WI38 (cell line): ENCODE results near the gene APIP.

Experiments
- H3K4me3 ChIP-seq: 2 replicates; pipeline ENCODE4 v1.5.1; 2011; ENCODE audit warnings: low read depth, mild to moderate bottlenecking, control low read depth, low read length
- TF ChIP-seq, protein P1 (sequence below): IDR thresholded peaks from 2 replicates; pipeline ENCODE4 v1.5.1; 2012; ENCODE audit warnings: low read depth, mild to moderate bottlenecking, control low read depth, low read length

The APIP gene

DNA sequence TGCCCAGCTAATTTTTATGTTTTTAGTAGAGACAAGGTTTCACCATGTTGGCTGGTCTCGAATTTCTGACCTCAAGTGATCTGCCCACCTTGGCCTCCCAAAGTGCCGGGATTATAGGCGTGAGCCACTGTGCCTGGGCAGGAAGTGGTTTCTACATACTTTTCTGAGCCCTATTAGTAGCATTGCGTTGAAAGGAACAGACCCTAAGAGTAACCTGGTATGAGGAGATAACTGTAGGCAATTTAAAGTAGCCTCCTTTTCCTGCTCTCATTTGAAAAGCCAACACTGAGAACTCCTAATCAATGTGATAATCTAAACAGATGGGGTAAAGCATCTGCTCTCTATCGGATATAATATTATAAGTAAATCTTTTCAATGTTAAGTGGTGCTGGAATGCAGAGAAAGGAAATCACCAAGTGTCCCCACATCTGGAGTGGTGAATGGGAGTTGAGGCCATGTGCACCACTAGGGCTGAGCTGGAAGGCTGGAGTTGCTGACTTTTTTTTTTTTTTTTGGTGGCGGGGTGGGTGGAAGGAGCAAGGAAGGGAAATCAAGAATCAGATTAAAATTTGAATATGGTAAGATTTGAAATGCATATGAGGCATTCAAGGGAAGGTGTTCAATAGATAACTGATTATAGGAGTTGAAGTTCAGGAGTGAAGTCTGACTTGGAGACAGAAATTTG is 20.9 kb upstream of the APIP start:
- H3K4me3 ChIP-seq = no peak overlapping the region
- TF ChIP-seq, protein P1, sequence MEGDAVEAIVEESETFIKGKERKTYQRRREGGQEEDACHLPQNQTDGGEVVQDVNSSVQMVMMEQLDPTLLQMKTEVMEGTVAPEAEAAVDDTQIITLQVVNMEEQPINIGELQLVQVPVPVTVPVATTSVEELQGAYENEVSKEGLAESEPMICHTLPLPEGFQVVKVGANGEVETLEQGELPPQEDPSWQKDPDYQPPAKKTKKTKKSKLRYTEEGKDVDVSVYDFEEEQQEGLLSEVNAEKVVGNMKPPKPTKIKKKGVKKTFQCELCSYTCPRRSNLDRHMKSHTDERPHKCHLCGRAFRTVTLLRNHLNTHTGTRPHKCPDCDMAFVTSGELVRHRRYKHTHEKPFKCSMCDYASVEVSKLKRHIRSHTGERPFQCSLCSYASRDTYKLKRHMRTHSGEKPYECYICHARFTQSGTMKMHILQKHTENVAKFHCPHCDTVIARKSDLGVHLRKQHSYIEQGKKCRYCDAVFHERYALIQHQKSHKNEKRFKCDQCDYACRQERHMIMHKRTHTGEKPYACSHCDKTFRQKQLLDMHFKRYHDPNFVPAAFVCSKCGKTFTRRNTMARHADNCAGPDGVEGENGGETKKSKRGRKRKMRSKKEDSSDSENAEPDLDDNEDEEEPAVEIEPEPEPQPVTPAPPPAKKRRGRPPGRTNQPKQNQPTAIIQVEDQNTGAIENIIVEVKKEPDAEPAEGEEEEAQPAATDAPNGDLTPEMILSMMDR = no peak

DNA sequence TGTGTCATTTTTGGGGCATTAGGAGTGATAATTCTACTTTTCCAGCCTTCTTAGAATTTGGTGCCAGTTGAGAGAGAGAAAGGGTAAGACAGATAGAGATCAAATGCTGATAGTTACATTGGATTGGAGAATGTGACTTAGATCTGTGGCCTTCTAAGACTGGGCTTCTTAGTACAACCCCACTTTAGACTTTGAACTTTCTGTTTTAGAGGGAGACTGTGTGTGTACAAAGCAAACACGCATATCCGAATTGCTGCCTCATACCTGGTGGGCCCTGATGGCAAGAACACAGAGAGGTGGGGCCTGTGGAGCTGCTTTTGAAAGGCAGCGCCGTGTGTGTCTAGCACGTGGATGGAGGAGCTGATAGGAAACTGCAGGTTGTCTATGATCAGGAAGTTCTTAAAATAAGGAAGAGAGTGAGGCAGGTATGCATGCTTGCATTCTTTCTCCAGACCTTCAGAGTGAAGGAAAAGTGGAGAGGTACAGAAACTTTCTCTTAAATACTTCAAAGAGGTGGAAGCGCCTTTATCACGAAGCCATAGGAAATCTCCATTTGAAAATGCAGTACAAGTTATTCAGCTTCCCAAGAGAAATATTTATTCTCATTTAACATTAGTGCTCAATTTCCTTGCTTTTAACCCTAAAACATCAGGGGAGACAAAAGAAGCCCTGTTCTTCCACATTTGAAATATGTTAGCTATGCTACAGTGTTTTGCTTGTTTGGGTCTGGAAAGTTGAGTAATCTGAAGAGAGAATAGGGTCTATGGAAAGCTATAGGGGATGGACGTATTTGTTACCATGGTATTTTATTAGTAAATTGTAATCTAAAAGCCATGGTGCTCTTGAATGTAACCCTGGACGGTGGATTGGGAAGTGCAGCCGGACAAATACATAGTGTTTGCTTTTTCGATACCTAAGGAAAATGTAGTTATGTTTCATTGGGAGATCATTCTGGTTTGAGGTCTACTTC is 13.9 kb upstream of the APIP start:
- TF ChIP-seq, protein P1 = no peak
- H3K4me3 ChIP-seq = no peak overlapping the region

DNA sequence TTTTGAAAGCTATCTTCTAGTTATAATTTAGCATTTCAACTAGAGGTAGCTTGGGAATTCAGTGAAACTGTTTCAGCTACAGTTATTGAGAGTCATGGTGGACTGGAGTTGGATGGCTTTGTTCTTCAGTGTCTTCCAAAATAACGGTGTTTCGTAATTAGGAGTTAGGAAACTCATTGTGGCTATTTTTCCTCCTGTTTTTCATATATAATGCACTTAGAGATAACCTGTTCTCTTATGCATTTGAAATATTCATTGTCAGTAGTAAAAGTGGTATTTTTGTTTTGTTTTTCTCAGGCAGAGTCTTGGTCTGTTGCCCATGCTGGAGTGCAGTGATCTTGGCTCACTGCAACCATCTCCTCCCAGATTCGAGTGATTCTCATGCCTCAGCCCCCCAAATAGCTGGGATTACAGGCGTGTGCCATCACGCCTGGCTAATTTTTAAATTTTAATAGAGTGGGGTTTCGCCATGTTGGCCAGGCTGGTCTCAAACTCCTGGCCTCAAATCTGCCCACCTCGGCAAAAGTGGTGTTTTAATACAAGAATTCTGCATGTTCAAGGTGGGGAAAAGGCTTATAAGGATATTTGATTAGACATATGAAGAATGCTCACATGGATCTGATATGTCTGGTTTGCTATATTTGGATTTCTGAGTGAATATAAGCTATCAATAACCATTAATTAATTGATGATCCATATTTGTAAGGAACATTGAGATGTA is 12.9 kb upstream of the APIP start:
- TF ChIP-seq, protein P1 = no peak
- H3K4me3 ChIP-seq = no peak overlapping the region

DNA sequence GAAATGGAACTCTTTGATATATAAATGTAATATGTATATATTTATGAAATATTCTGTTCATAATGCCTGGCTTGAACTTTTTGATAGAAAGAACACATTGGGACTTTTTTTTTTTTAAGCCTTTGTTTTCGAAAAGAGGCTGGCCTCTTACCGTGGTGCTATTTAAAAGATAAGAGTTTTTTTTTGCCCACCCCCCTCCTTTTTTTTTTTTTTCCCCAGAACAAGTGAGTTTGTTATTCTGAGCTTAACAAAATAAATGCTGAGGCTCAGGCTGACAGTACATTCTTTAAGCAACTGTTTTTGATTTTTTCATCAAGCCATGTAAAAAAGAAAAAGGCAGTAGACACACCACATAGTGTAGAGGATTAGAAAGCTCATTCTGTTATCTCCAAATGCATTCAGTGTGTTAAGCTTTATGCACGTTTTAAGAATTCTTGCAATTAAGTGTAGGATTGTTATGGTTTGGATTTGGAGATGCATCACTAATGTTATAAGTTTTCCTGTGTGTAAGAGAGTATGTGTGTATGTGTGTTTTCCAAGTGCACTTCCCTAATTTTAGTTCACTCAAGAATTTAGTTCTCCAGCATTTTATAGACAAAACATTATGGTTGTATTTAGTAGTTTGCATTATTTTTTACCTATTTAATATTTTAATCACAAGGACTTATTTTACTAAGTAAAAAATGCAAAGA is 12.2 kb upstream of the APIP start:
- TF ChIP-seq, protein P1 = no peak
- no peak overlapping the region for H3K4me3 ChIP-seq

DNA sequence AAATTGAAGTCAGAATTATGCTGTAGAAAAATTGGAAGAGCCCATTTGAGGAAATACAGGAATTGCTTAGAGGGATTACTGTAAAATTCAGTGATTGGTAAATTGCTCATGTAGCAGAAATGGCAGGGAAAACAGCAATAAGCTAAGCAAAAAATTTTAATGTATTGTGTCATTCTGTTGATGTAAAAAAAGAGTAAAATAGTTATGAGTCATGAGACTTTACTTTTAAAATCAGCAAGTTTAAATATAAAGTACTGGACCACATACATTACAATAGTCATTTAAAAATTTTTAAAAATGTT is 10.6 kb upstream of the APIP start:
- TF ChIP-seq, protein P1 = no peak
- no peak overlapping the region for H3K4me3 ChIP-seq

DNA sequence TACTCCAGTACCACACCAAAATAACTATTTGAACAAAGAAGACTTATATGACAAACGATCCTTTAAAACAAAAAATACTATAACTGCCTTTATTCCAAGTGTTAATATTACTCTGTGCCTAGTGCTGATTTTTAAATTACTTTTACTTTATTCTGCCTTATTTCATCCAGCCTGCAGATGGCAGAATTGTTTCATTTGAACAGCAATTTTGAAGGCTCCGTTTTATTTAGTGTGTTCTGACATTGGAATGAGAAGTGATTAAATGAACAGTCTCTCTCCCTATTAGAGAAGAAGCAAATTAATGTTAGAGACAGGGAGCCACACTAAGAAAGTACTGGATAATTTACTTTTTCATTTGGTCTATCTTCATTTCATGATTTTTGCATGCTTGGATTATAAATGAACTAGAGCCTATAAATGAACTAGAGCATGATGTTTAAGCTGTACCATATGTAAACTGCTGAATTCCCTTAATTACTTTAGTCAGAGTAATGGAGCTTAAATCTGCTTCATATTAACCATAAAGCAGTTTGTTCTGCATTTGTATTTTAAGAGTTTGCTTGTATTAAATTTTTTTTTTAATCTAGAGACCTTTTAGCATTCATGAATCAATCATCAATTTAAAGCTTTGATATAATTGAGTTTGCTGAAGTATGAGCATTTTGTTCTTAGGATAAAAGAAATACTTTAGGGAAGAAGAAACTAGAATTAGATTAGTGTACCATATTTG is 10.1 kb upstream of the APIP start:
- no peak overlapping the region for H3K4me3 ChIP-seq
- TF ChIP-seq, protein P1 = peak; percentile 38; the same call in 1 of the 2 replicates
